B cell (primary cell): ENCODE results near the gene CFTR. TPM values are rescaled to one million over a fixed set of nuclear protein-coding genes. Genes with fewer than 3 reads are reported as not detected.

ENCODE experiments used
- ATAC-seq: fragments of 200-7000 bp; cut with Tn5 transposase; one replicate; pipeline ENCODE4 v1.10.0; 2021; ENCODE audit warnings: low read depth, mild to moderate bottlenecking, moderate number of reproducible peaks, moderate library complexity
- CTCF ChIA-PET: fragments of 350-600 bp; sonication (Branson Sonifier 250); formaldehyde crosslinking; loops from one replicate; lab custom pipeline; 2021; ENCODE audit warnings: antibody characterized with exemption, inconsistent platforms; lab: Charles Lee
- POLR2A ChIA-PET: fragments of 350-600 bp; sonication (Branson Sonifier 250); formaldehyde crosslinking; loops from one replicate; lab custom pipeline; 2021; ENCODE audit warnings: antibody characterized with exemption; lab: Charles Lee
- DNase-seq: peaks from one replicate; pipeline ENCODE4 v3.0.0; 2013
- H2AFZ ChIP-seq: 2 replicates; pipeline ENCODE4 v1.6.1; 2012; ENCODE audit warnings: mild to moderate bottlenecking, low read depth, low read length; ENCODE audit not compliant: insufficient read depth, poor library complexity, severe bottlenecking
- H3K27ac ChIP-seq, 2 donors: 1 replicate in 1 of 2; 2 replicates in 1 of 2; pipeline ENCODE4 v1.5.1; 2012 to 2013; ENCODE audit warnings: low read length in 2 of 2, mild to moderate bottlenecking in 2 of 2, moderate library complexity in 1 of 2
- H3K27me3 ChIP-seq, 4 experiments: fragments of 200-600 bp in 1 of 4; sonication (generic) in 1 of 4; replicated peaks in 1 of 4; 1 replicate in 2 of 4; 2 replicates in 2 of 4; pipeline versions ENCODE4 v1.6.1 to v1.7.0; 2013 to 2016; ENCODE audit warnings: low read length in 3 of 4, mild to moderate bottlenecking in 2 of 4, mixed read lengths in 1 of 4, moderate library complexity in 1 of 4; ENCODE audit not compliant: insufficient read depth in 4 of 4, control insufficient read depth in 3 of 4; ENCODE audit errors: control extremely low read depth in 1 of 4
- H3K36me3 ChIP-seq, 2 experiments: replicated peaks in 1 of 2; 1 replicate in 1 of 2; 2 replicates in 1 of 2; pipeline versions ENCODE4 v1.6.1 to v1.7.1; 2013; ENCODE audit warnings: low read length in 1 of 2; ENCODE audit not compliant: insufficient read depth in 2 of 2, control insufficient read depth in 1 of 2; ENCODE audit errors: control extremely low read depth in 1 of 2, extremely low read depth in 1 of 2
- H3K4me1 ChIP-seq, 2 donors: fragments of 200-600 bp in 1 of 2; sonication (generic) in 1 of 2; 1 replicate in 1 of 2; 2 replicates in 1 of 2; pipeline versions ENCODE4 v1.5.1 to v1.6.1; 2013 to 2017; ENCODE audit warnings: low read length in 2 of 2; ENCODE audit not compliant: control insufficient read depth in 2 of 2, insufficient read depth in 2 of 2
- H3K4me2 ChIP-seq: replicated peaks from 2 replicates; pipeline ENCODE3; 2012; ENCODE audit warnings: mild to moderate bottlenecking, low read depth, low read length; ENCODE audit not compliant: poor library complexity, severe bottlenecking
- H3K4me3 ChIP-seq, 5 experiments: fragments of 200-600 bp in 1 of 5; sonication (generic) in 1 of 5; 1 replicate in 3 of 5; 2 replicates in 2 of 5; pipeline versions ENCODE4 v1.5.1 to v1.7.0; 2011 to 2016; ENCODE audit warnings: low read length in 4 of 5, mild to moderate bottlenecking in 4 of 5, low read depth in 2 of 5, control low read depth in 1 of 5, moderate library complexity in 1 of 5; ENCODE audit not compliant: insufficient read depth in 1 of 5; ENCODE audit errors: control extremely low read depth in 1 of 5, extremely low read depth in 1 of 5
- H3K79me2 ChIP-seq: fragments of 200-600 bp; sonication (generic); one replicate; pipeline ENCODE4 v1.6.0; 2016; ENCODE audit warnings: low read length; ENCODE audit not compliant: control insufficient read depth, insufficient read depth
- H3K9ac ChIP-seq: fragments of 200-600 bp; sonication (generic); 2 replicates; pipeline ENCODE4 v1.6.1; 2017; ENCODE audit warnings: mild to moderate bottlenecking, low read length, moderate library complexity
- H3K9me3 ChIP-seq, 3 donors: one replicate each; pipeline versions ENCODE4 v1.6.1 to v1.7.1; 2013; ENCODE audit warnings: low read length in 2 of 3; ENCODE audit not compliant: control insufficient read depth in 2 of 3, insufficient read depth in 1 of 3; ENCODE audit errors: control extremely low read depth in 1 of 3
- H4K20me1 ChIP-seq: 2 replicates; pipeline ENCODE4 v1.6.0; 2012; ENCODE audit warnings: mild to moderate bottlenecking, low read length; ENCODE audit not compliant: insufficient read depth, control insufficient read depth, poor library complexity, severe bottlenecking
- H3K27ac Mint-ChIP-seq: one replicate; pipeline ENCODE4 v1.8.0; 2021; ENCODE audit warnings: mixed read lengths
- H3K27me3 Mint-ChIP-seq: one replicate; pipeline ENCODE4 v1.8.0; 2021; ENCODE audit warnings: mixed read lengths
- H3K4me1 Mint-ChIP-seq: one replicate; pipeline ENCODE4 v1.8.0; 2021; ENCODE audit warnings: mixed read lengths
- H3K4me3 Mint-ChIP-seq: one replicate; pipeline ENCODE4 v1.8.0; 2021; ENCODE audit warnings: mixed read lengths
- H3K9me3 Mint-ChIP-seq: one replicate; pipeline ENCODE4 v1.8.0; 2022; ENCODE audit warnings: mixed read lengths; ENCODE audit not compliant: insufficient read depth
- CTCF ChIP-seq: fragments of 200-600 bp; IDR thresholded peaks from one replicate; pipeline ENCODE4 v1.8.0; 2022; ENCODE audit warnings: antibody characterized with exemption, mild to moderate bottlenecking
- EZH2 ChIP-seq: IDR thresholded peaks from 2 replicates; pipeline ENCODE4 v1.6.1; 2012; ENCODE audit warnings: borderline replicate concordance, low read depth, mild to moderate bottlenecking, moderate library complexity, low read length; ENCODE audit not compliant: insufficient read depth, poor library complexity, severe bottlenecking
- WGBS: methylation state at CpG from one replicate; pipeline ENCODE4 v1.1.5; 2013; ENCODE audit warnings: missing lambda C conversion rate; ENCODE audit not compliant: insufficient coverage; 5-methylcytosine and 5-hydroxymethylcytosine counted together
- intact Hi-C: fragments of 100-400 bp; cut with micrococcal nuclease; formaldehyde crosslinking; loops from one replicate; pipeline ENCODE4 v1.10.0; 2022
- polyA plus RNA-seq: library from polyadenylated mRNA; depleted of rRNA; stranded (reverse); fragments of >200 nt; gene quantifications from 2 replicates; pipeline ENCODE4 v1.2.3, GENCODE V29; 2012
- total RNA-seq, 2 donors: library from RNA; stranded (reverse); fragments of 120-200 nt in 1 of 2; gene quantifications; 1 replicate in 1 of 2; 2 replicates in 1 of 2; pipeline versions ENCODE4 v1.2.3 to v1.2.4, GENCODE V29; 2013 to 2022

Gene CFTR
- total and polyA plus RNA-seq, 2 donors (not counting 1 experiment from before 2014, with no cell fraction given): not detected

- no peak overlapping the region for H3K4me3 Mint-ChIP-seq
- no peaks in the 10 kb centered on the region for H3K4me1 Mint-ChIP-seq
- no peak for TF ChIP-seq EZH2
- no peak for TF ChIP-seq CTCF
Measured at GRCh38 chr7:117698018-117698417, 218.2 kb downstream of the CFTR start.

GRCh38 chr7:117704063-117704462, 224.2 kb downstream of the CFTR start:
- Mint-ChIP-seq H3K27ac (no peak overlapping the region), H3K4me1 (no peaks in the 10 kb centered on the region), H3K9me3 (no peaks in the 10 kb centered on the region), H3K4me3 (no peak overlapping the region), H3K27me3 (no peaks in the 10 kb centered on the region)
- Histone ChIP-seq H3K79me2 (no peaks in the 10 kb centered on the region), H3K9ac (no peak overlapping the region), H4K20me1 (no peaks in the 10 kb centered on the region), H2AFZ (no peak overlapping the region), H3K4me3 (no peak overlapping the region), H3K27ac (no peak overlapping the region), H3K4me1 (no peaks in the 10 kb centered on the region), H3K4me2 (no peak overlapping the region), H3K9me3 (no peaks in the 10 kb centered on the region), H3K36me3 (no peaks in the 10 kb centered on the region), H3K27me3 (no peaks in the 10 kb centered on the region)
- DNase-seq (no peak), ATAC-seq (no peak)
- POLR2A ChIA-PET: no interaction called here
- no CpG with 5 or more reads among the region's 3 CpGs for WGBS
- intact Hi-C loops: no loop called here
- CTCF ChIA-PET: no interaction called here
- no peak for TF ChIP-seq CTCF
- TF ChIP-seq EZH2: no peak

More at GRCh38 chr7:117698018-117698417, 218.2 kb downstream of the CFTR start:
- Histone ChIP-seq H3K4me1 (no peaks in the 10 kb centered on the region), H3K27ac (no peak overlapping the region), H3K9me3 (no peaks in the 10 kb centered on the region), H3K27me3 (no peaks in the 10 kb centered on the region), H4K20me1 (no peaks in the 10 kb centered on the region), H3K36me3 (no peaks in the 10 kb centered on the region), H3K79me2 (no peaks in the 10 kb centered on the region), H3K4me3 (no peak overlapping the region), H2AFZ (no peak overlapping the region), H3K9ac (no peak overlapping the region), H3K4me2 (no peak overlapping the region)
- 100% methylated on average over 1 of the region's 2 CpGs for WGBS
- intact Hi-C loops: no loop called here
- Mint-ChIP-seq H3K27ac (no peak overlapping the region), H3K27me3 (no peaks in the 10 kb centered on the region), H3K9me3 (no peaks in the 10 kb centered on the region)
- ChIA-PET POLR2A (no interaction called here), CTCF (no interaction called here)
- ATAC-seq: no peak
- DNase-seq: no peak
